Coronary artery (tissue), 2 donors: ENCODE results near the gene PCDHA12.

Source experiments
- DNase-seq: peaks from one replicate; pipeline ENCODE4 v3.0.0-alpha.2; 2017; ENCODE audit warnings: low spot score
- H3K27ac ChIP-seq, 2 donors: fragments of 200-600 bp; sonication (generic); one replicate each; pipeline ENCODE4 v1.5.1; 2016 to 2019
- H3K4me3 ChIP-seq: fragments of 200-600 bp; sonication (generic); 2 replicates; pipeline ENCODE4 v1.5.1; 2016; ENCODE audit warnings: mild to moderate bottlenecking, moderate library complexity
- CTCF ChIP-seq: fragments of 200-600 bp; sonication (generic); IDR thresholded peaks from one replicate; pipeline ENCODE4 v1.5.1; 2019; ENCODE audit warnings: antibody characterized with exemption

The PCDHA12 gene

GRCh38 chr5:140877262-140877581 lies 2.1 kb downstream of the PCDHA12 start:
- H3K4me3 ChIP-seq = no peak overlapping the region
- no peak for TF ChIP-seq CTCF
- DNase-seq = no peak
- no peak overlapping the region for H3K27ac ChIP-seq

DNA sequence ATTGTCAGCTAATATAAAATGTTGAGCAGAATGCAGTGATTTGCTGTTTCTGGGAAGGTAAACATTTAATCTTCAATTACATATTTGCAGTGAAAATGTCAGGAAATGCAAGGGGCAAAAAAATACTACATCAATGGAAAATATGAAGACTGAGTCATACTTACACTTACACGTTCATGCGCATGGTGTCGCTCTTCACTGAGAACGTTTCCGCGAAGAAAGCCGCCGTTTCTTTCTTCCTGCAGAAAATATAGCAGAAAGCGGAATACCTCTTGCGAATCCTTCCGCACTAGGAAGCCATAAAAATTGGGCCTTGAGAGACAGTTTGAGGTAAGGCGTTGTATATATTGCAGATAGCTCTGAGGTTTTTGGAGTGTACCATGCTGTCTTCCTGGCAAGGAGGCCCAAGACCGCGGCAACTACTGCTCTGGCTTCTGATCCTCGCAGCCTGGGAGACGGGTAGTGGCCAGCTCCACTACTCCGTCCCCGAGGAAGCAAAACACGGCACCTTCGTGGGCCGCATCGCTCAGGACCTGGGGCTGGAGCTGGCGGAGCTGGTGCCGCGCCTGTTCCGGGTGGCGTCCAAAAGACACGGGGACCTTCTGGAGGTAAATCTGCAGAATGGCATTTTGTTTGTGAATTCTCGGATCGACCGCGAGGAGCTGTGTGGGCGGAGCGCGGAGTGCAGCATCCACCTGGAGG lies 6.9 kb downstream of the PCDHA12 start, which contains the start of gene PCDHA13:
TSS of gene PCDHA13 (plus strand) at position 236 of the 702 bp plus-strand sequence. CDS start at position 381, 145 bp downstream.
- peak within 1 kb of the TSS; percentile 58 for H3K4me3 ChIP-seq
- no peak for DNase-seq
- no peak within 1 kb of the TSS for H3K27ac ChIP-seq

DNA sequence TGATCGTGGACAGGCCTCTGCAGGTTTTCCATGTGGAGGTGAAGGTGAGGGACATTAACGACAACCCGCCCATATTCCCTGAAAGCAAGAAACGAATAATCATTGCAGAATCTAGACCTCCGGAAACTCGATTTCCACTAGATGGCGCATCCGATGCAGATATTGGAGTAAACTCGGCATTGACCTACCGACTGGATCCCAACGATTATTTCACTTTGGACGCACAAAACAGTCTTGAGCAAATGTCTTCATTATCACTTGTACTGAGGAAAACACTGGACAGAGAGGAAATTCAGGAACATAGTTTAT lies 7.4 kb downstream of the PCDHA12 start:
- no peak overlapping the region for H3K27ac ChIP-seq
- no peak for DNase-seq

More for the DNA sequence above, 6.9 kb downstream of the PCDHA12 start, which contains the start of gene PCDHA13:
- no peak for TF ChIP-seq CTCF

GRCh38 chr5:140883373-140883772 lies 8.3 kb downstream of the PCDHA12 start:
- no peak for TF ChIP-seq CTCF

More for the DNA sequence above, 7.4 kb downstream of the PCDHA12 start:
- peak overlapping the region; percentile 58 for H3K4me3 ChIP-seq
- TF ChIP-seq CTCF = no peak

GRCh38 chr5:140883927-140884697 lies 9.0 kb downstream of the PCDHA12 start:
- no peak overlapping the region for H3K27ac ChIP-seq
- no peak for DNase-seq
- no peak for TF ChIP-seq CTCF
- H3K4me3 ChIP-seq = no peak overlapping the region

More at GRCh38 chr5:140883373-140883772, 8.3 kb downstream of the PCDHA12 start:
- Histone ChIP-seq H3K27ac (no peak overlapping the region), H3K4me3 (no peak overlapping the region)
- DNase-seq = no peak

- TF ChIP-seq CTCF = no peak
- H3K27ac ChIP-seq = no peak overlapping the region
- no peak for DNase-seq
- no peak overlapping the region for H3K4me3 ChIP-seq
Observed at GRCh38 chr5:140916325-140916724, 41.2 kb downstream of the PCDHA12 start.

- no peak for DNase-seq
- no peak overlapping the region for H3K27ac ChIP-seq
- no peak for TF ChIP-seq CTCF
- no peak overlapping the region for H3K4me3 ChIP-seq
Observed at GRCh38 chr5:140923601-140924000, 48.5 kb downstream of the PCDHA12 start.
